Measurements from ENCODE around the gene PRKCZ. TPM values are rescaled to one million over a fixed set of nuclear protein-coding genes. Genes with fewer than 3 reads are reported as not detected.
"Not testable (repeated sequence)": the region's sequence is repeated elsewhere in the genome, so short reads cannot be mapped to it uniquely, and the experiment has no call there.

The PRKCZ gene
- total RNA-seq, 1 experiment from 2014 or later, result 0.83 TPM

DNA sequence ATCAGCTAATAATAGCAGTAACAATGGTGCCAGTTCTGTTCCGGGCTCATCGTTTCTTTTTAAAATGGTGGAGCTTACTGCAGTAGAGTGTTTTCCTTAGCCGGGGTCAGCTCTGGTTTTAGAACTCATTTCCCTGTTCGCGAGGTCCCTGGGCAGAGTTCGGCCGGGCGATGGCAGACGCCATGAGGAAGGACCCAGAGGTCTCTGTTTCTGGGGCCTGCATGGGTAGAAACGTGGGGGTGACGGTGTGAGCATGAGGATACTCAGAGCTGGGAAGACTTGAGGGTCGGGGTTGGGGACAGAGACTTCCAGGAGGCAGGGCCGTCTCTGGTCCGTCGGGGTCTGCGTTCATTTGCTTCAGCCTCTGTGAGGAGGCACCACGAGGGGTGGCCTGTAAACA, 38.8 kb downstream of the PRKCZ start:
- no peak for DNase-seq
- Histone ChIP-seq H3K27me3 (peaks cover 52% of the 10 kb centered on the region), H3K4me1 (no peaks in the 10 kb centered on the region)

DNA sequence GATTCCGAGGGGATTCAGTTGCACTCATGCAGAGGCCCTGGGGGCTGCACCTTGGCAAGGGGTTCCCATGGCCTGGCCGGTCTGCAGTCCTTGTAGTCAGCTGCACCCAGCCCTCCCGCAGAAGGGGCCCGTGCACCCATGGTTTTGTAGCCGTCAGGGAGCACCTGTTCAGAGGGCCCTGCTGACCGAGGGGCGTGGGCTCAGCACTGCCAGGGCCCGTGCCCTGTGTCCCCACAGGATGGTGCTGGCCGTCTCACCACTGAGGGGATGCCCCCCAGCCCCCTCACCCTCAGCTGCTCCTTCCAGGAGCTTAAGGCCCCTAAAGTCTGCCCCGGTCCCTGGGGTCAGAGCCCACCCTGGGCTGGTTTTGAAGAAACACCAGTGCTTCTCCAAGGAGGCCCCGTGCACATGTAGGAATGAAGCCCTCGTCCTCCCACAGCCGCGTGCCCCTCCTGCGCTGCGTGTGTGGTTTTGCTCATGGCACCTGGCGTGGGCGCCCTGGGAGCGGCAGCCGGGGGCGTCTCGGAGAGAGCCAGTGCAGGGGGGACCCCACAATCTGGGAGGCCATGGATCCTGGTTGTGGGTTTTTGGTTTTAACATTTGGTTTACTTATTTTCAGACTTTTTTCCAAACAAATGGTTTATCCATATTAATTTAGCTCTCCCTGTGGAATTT, 40.1 kb downstream of the PRKCZ start:
- DNase-seq, result no peak
- H3K27ac ChIP-seq, result no peak overlapping the region
- no peaks in the 10 kb centered on the region for H3K36me3 ChIP-seq
- H3K4me3 ChIP-seq, result no peak overlapping the region
- peaks cover 49% of the 10 kb centered on the region for H3K27me3 ChIP-seq
- H3K9me3 ChIP-seq (replicated peaks), result no peaks in the 10 kb centered on the region
- no peaks in the 10 kb centered on the region for H3K4me1 ChIP-seq

More for the DNA sequence above, 38.8 kb downstream of the PRKCZ start:
- H3K9me3 ChIP-seq (replicated peaks), result no peaks in the 10 kb centered on the region
- H3K27ac ChIP-seq, result no peak overlapping the region
- no peak overlapping the region for H3K4me3 ChIP-seq
- no peaks in the 10 kb centered on the region for H3K36me3 ChIP-seq

DNA sequence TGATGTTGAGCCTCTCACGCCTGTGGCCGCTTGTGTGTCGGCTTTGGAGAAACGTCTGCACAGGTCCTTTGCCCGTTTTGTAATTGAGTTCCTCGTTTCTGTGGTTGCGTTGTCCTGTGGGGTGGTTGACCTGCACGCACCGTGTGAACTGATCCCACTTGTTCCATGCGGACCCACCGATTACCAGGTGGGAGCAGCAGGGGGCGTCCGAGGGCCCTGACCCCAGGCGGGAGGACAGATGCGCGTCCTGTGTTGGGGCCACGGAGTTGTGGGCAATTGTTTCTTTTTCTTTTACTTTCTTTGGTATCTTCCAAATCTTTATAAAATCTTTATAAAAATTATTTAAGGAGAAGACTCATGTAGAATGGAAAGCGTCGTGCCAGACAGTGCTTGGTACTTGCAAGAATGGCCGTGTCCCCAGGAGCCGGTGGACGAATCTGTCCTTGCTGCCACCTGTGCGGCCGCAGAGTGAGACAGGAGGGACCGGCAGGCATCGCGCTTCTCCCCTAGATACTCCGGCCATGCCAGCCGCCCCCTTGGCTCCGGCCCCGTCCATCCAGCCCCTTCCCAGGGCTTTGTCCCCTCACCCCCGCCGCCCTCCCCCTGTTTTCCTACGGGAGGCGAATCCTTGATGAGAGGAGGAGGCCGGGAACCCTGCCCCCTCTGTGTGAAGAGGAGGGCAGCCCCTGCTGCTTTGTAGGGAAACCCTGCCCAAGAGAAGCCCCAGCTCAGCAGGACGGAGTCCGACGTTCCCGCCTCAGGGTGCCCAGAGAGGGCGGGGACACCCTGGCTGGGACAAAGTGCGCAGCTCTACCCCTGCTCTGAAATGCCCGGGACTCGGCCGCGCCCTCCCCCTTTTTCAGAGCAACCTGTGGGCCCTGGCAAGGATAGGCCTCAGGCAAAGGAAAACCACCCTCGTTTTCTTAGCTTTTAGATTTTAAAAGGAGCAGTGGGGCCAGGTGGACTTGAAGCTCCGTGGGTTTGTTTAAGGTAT, 41.7 kb downstream of the PRKCZ start:
- Histone ChIP-seq H3K27ac (no peak overlapping the region), H3K27me3 (peaks cover 42% of the 10 kb centered on the region), H3K4me3 (no peak overlapping the region), H3K9me3 (replicated peaks) (no peaks in the 10 kb centered on the region), H3K4me1 (no peaks in the 10 kb centered on the region), H3K36me3 (no peaks in the 10 kb centered on the region)
- DNase-seq, result peak in 1 of 2 experiments; percentile 29

DNA sequence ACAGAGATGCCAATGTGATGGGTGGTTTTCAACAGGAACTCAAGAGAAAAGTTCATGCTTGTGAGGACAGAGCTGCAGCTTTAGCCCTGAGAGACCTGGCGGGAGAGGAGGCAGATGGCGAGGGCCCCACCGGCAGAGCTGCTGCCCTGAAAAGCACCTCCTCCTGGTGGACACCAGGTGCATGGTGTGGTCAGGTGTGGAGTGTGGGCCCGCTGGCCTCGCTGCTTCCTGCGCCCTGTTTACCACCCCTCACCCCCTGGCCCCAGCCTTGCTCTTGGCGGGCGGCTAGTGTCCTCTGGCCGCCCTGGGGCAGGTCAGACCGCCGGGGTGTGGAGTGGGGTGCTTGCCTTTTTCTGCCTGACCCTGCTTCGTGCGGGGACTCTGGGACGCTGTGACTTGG, 42.8 kb downstream of the PRKCZ start:
- no peak for DNase-seq
- Histone ChIP-seq H3K4me3 (no peak overlapping the region), H3K27ac (no peak overlapping the region), H3K27me3 (peaks cover 34% of the 10 kb centered on the region), H3K9me3 (replicated peaks) (no peaks in the 10 kb centered on the region), H3K4me1 (no peaks in the 10 kb centered on the region), H3K36me3 (no peaks in the 10 kb centered on the region)

DNA sequence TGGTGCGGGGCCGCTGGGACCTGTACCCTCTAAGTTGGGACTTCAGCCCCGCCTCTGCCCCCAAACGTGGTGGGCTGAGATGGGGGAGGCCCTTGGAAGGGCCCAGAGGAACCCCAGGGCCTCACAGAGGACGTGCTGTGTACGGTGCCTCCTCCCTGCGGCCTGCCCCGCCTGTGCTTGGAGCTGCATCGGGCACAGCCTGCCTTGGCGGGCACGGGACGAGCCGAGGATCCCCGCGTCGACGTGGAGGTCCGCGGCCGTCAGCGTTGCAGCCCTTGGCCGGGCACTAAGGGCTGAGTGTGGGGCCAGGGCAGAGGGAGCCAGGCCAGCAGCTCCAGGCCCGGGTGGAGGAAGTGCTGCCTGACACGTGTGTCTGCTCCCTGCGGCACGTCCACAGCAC, 43.4 kb downstream of the PRKCZ start:
- no peak overlapping the region for H3K4me3 ChIP-seq
- peaks cover 28% of the 10 kb centered on the region for H3K27me3 ChIP-seq
- no peaks in the 10 kb centered on the region for H3K9me3 ChIP-seq (replicated peaks)
- no peaks in the 10 kb centered on the region for H3K36me3 ChIP-seq
- no peaks in the 10 kb centered on the region for H3K4me1 ChIP-seq
- H3K27ac ChIP-seq, result no peak overlapping the region
- DNase-seq, result no peak

DNA sequence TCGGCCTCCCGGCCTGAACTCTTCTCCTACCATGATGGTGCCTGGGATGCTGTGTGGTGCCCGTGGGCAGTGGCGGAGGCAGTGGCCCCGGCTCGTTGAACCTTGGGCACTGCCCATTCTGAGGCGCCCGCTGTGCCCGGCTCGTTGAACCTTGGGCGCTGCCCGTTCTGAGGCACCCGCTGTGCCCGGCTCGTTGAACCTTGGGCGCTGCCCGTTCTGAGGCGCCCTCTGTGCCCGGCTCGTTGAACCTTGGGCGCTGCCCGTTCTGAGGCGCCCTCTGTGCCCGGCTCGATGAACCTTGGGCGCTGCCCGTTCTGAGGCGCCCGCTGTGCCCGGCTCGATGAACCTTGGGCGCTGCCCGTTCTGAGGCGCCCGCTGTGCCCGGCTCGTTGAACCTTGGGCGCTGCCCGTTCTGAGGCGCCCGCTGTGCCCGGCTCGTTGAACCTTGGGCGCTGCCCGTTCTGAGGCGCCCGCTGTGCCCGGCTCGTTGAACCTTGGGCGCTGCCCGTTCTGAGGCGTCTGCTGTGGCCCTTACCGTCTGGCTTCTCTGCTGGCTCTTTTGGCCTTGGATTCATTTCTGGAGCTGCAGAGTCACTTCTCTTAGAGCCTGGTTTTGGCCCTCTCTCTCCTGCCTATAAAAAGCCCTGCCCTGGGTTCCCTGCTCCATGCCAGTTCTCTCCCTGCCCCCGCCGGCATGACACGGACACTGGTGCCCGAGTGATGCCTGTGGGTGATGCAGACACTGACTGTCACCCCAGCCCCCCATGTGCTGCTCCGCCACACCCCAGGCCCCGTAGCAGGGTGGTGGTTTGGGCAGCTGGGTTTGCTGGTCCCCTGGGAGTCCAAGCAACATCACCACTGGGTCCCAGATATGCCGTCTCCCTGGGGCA, 44.3 kb downstream of the PRKCZ start:
- peaks cover 21% of the 10 kb centered on the region; the same call in 1 of the 2 replicates for H3K27me3 ChIP-seq
- not testable (repeated sequence) for H3K9me3 ChIP-seq (replicated peaks); H3K27ac ChIP-seq; H3K36me3 ChIP-seq; DNase-seq; H3K4me1 ChIP-seq; H3K4me3 ChIP-seq

DNA sequence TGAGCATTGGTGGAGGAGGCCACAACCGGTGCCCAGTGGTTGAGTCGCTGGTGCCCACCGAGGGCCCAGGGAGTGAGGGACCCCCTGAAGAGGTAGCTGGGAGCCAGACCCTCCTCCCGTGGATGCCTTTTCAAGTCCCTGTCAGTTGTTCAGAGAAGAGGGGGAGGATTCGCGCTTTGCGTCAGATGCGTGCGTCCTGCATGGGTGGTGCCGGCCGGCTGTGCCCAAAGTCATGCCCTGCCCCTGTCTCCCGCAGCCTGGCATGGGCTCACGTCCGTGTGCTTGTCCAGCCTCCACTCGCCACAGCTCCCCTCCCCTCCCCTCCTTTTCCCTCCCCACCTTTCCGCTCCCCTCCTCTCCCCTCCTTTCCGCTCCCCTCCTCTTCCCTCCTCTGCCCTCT, 45.2 kb downstream of the PRKCZ start:
- no peaks in the 10 kb centered on the region for H3K4me1 ChIP-seq
- no peak overlapping the region for H3K4me3 ChIP-seq
- H3K27me3 ChIP-seq, result peaks cover 15% of the 10 kb centered on the region; the same call in 1 of the 2 replicates
- H3K9me3 ChIP-seq (replicated peaks), result no peaks in the 10 kb centered on the region
- H3K27ac ChIP-seq, result no peak overlapping the region
- H3K36me3 ChIP-seq, result no peaks in the 10 kb centered on the region
- DNase-seq, result no peak

DNA sequence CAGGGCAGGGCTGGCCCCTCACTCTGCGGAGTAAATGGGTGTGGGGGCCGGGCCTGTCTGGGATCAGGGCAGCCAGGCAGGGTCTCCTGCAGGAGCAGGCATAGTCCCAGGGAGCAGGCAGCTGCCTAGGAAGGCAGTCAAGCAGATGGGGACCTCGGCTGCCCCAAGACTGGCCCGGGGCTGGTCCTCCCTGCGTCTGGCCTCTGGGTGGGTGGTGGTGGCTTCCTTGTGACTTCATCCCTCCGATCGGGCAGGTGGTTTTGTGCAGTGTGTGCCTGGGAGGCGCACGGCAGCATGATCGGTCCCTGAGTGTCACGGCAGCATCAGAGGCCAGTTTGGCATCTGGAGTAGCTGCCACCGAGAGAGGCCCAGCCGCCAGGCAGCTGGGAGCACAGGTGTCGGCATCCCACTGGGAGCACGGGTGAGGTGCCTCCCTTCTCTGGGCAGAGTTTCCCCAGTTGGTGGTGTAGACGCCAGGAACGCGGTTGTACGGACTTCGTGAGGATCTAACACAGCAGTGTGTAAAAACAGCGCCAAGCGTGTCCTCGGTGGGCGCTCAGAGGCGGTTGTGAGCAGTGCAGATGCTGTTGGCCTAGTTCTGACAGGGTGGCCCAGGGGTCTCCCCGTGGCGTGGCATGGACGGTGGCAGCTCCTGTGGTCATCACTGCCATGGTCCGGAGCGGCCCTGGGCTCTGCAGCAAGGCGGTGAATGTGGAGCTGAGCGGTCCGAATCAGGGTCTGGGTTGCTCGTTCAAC, 45.9 kb downstream of the PRKCZ start:
- H3K4me1 ChIP-seq, result no peaks in the 10 kb centered on the region
- H3K27me3 ChIP-seq, result peaks cover 14% of the 10 kb centered on the region; the same call in 1 of the 2 replicates
- no peak for DNase-seq
- H3K36me3 ChIP-seq, result no peaks in the 10 kb centered on the region
- H3K9me3 ChIP-seq (replicated peaks), result no peaks in the 10 kb centered on the region
- H3K4me3 ChIP-seq, result no peak overlapping the region
- no peak overlapping the region for H3K27ac ChIP-seq

DNA sequence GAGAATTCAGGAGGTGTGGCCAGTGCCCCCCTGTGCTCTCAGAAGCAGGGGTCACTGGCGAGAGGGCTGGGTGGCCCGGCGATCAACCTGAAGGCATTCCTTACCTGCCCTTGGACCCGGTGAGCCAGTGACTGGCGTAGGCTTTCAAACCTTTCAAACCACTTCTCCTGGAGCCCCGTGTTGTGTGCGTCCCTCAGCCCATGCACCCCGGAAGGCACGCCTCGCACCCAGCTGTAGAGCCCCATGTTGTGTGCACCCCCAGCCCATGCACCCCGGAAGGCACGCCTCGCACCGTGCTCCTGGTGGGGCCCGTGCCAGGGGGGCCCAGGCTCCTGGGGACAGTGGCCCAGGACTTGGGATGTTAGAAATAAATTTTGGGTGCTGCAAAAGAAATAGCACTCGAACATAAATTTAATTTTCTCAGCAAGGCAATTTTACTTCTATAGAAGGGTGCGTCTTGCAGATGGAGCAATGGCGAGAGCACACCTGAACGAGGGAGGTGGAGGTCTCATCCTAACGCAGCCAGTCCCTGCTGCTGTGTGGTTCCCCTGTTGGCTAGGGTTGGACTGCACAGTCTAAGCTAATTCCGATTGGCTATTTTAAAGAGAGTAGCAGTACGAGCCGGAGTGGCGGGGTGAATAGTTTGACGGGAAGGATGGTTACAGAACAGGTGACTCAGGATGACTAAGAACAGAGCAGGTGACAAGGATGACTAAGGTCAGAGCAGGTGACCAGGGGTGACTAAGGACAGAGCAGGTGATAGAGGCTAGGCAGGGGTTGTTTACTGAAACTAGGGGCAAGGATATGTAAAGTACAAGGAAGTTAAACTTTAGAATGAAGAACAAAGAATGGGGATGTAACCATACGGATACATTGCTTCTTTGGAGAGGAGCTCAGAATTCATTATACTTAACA, 47.4 kb downstream of the PRKCZ start:
- no peak overlapping the region for H3K4me3 ChIP-seq
- H3K27me3 ChIP-seq, result peaks cover 10% of the 10 kb centered on the region; the same call in 1 of the 2 replicates
- H3K9me3 ChIP-seq (replicated peaks), result no peaks in the 10 kb centered on the region
- no peaks in the 10 kb centered on the region for H3K36me3 ChIP-seq
- no peaks in the 10 kb centered on the region for H3K4me1 ChIP-seq
- H3K27ac ChIP-seq, result no peak overlapping the region
- DNase-seq, result no peak

DNA sequence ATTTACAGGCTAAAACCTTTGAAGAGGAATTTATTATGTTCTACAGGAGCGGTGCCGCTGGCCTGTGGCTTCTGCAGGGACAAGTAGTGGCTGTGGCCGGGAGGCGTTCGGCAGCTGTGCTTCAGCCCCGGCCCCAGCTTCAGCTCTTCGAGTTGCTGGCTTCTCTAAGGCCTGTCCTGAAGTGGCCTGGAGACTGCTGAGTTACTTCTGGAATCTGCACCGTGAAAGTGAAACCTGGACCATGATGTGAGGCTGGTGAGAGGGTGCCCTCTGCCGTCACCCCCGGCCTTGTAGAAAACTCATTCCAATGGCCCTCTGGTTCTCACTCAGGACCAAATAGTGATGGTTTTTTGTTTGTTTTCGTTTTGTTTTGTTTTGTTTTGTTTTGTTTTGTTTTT, 48.1 kb downstream of the PRKCZ start:
- Histone ChIP-seq H3K27me3 (peaks cover 10% of the 10 kb centered on the region), H3K36me3 (no peaks in the 10 kb centered on the region), H3K27ac (no peak overlapping the region), H3K4me3 (no peak overlapping the region), H3K4me1 (no peaks in the 10 kb centered on the region), H3K9me3 (replicated peaks) (no peaks in the 10 kb centered on the region)
- peak in 1 of 2 experiments; percentile 29 for DNase-seq

DNA sequence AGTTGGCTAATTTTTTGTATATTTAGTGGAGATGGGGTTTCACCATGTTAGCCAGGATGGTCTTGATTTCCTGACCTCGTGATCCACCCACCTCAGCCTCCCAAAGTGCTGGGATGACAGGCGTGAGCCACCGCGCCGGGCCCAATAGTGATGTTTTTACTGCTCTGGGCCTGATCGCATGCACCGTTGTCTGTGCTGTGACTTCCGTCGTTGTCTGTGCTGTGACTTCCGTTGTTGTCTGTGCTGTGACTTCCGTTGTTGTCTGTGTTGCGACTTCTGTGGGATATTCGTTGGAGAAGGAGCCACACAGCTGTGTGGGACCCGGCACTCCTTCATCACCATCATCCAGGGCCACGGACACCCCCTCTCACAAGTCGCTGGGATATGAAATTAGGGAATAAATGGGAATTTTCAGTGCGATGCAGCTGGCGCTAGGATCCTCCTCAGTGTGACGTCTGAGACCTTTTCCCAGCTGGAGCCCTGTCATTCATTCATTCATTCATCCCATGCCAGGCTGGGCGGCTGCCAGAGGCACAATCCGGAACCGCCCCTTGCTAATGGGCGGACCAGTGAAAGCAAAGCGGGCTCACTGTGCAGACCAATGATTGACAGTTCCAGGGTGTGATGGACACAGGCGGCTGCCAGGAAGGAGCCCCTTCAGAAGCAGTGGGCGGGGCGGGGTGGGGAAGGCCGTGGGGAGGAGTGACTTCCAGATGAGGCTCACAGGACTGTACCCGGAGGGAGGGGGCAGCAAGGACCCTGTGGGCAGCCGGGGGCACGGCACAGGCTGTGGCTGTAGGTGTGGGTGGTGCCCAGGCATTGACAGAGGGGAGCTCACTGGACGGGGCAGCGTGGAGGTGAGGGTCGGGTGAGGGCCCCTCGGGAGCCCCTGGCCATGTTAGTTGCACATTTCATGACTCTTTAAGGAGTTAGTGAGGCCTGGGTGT, 48.9 kb downstream of the PRKCZ start:
- H3K27ac ChIP-seq, result no peak overlapping the region
- H3K4me3 ChIP-seq, result no peak overlapping the region
- H3K36me3 ChIP-seq, result no peaks in the 10 kb centered on the region
- H3K4me1 ChIP-seq, result no peaks in the 10 kb centered on the region
- H3K27me3 ChIP-seq, result peaks cover 13% of the 10 kb centered on the region
- no peak for DNase-seq
- H3K9me3 ChIP-seq (replicated peaks), result no peaks in the 10 kb centered on the region
